HepG2 (cell line): Measurements from ENCODE around the gene SERPINF2. TPM values are rescaled to one million over a fixed set of nuclear protein-coding genes. Genes with fewer than 3 reads are reported as not detected.

Source experiments
- FIP1L1 ChIP-seq: fragments of 200-400 bp; formaldehyde crosslinking; IDR thresholded peaks from 2 replicates; pipeline ENCODE4 v1.6.1; 2018; ENCODE audit warnings: low read depth, mild to moderate bottlenecking, low read length, moderate library complexity, borderline replicate concordance; ENCODE audit not compliant: insufficient read depth
- GATAD1 ChIP-seq: IDR thresholded peaks from 2 replicates; pipeline ENCODE4 v1.6.1; 2016; ENCODE audit warnings: missing genetic modification reagents, missing compliant biosample characterization
- GATAD2A ChIP-seq: IDR thresholded peaks from 2 replicates; pipeline ENCODE4 v1.6.1; 2016
- IRF2 ChIP-seq: IDR thresholded peaks from 2 replicates; pipeline ENCODE4 v1.6.1; 2018; ENCODE audit warnings: missing genetic modification reagents, missing compliant biosample characterization
- MED8 ChIP-seq: sonication (generic); formaldehyde crosslinking; IDR thresholded peaks from 2 replicates; pipeline ENCODE4 v1.8.1; 2023; ENCODE audit warnings: mild to moderate bottlenecking, missing genetic modification reagents; ENCODE audit not compliant: insufficient replicate concordance
- NFYC ChIP-seq: IDR thresholded peaks from 2 replicates; pipeline ENCODE4 v1.6.1; 2016; ENCODE audit warnings: missing genetic modification reagents, missing compliant biosample characterization
- NR2C2 ChIP-seq: sonication (generic); formaldehyde crosslinking; IDR thresholded peaks from 2 replicates; pipeline ENCODE4 v1.4.0; 2020; ENCODE audit warnings: missing genetic modification reagents, mild to moderate bottlenecking, moderate library complexity, borderline replicate concordance
- RXRB ChIP-seq: IDR thresholded peaks from 2 replicates; pipeline ENCODE4 v1.6.1; 2016; ENCODE audit warnings: borderline replicate concordance, missing genetic modification reagents, missing compliant biosample characterization
- SIX4 ChIP-seq: sonication (generic); formaldehyde crosslinking; IDR thresholded peaks from 2 replicates; pipeline ENCODE4 v1.4.0; 2020; ENCODE audit warnings: missing genetic modification reagents
- TAF1 ChIP-seq: sonication (generic); formaldehyde crosslinking; IDR thresholded peaks from 2 replicates; pipeline ENCODE4 v1.4.0; 2020; ENCODE audit warnings: missing genetic modification reagents
- ZMYM2 ChIP-seq: sonication (generic); formaldehyde crosslinking; IDR thresholded peaks from 2 replicates; pipeline ENCODE4 v1.8.0; 2022; ENCODE audit warnings: mild to moderate bottlenecking, missing genetic modification reagents
- ZNF143 ChIP-seq: sonication (generic); formaldehyde crosslinking; IDR thresholded peaks from 2 replicates; pipeline ENCODE4 v1.4.0; 2020; ENCODE audit warnings: missing genetic modification reagents
- ZNF292 ChIP-seq: sonication (generic); formaldehyde crosslinking; IDR thresholded peaks from 2 replicates; pipeline ENCODE4 v1.8.1; 2022; ENCODE audit warnings: mild to moderate bottlenecking, low read depth, missing genetic modification reagents, borderline replicate concordance
- ZNF331 ChIP-seq: sonication (generic); formaldehyde crosslinking; IDR thresholded peaks from 2 replicates; pipeline ENCODE4 v1.4.0; 2020; ENCODE audit warnings: missing genetic modification reagents
- ZNF451 ChIP-seq: sonication (generic); formaldehyde crosslinking; IDR thresholded peaks from 2 replicates; pipeline ENCODE4 v1.5.0; 2020; ENCODE audit warnings: mild to moderate bottlenecking, missing genetic modification reagents
- ZNF543 ChIP-seq: sonication (generic); formaldehyde crosslinking; IDR thresholded peaks from 2 replicates; pipeline ENCODE4 v1.4.0; 2020; ENCODE audit warnings: mild to moderate bottlenecking, missing genetic modification reagents
- ZNF781 ChIP-seq: sonication (generic); formaldehyde crosslinking; IDR thresholded peaks from 2 replicates; pipeline ENCODE4 v1.5.1; 2020; ENCODE audit warnings: borderline replicate concordance, mild to moderate bottlenecking, missing genetic modification reagents; ENCODE audit errors: not compliant biosample characterization
- polyA plus RNA-seq, 8 experiments: library from polyadenylated mRNA; depleted of rRNA in 3 of 8; stranded (reverse) in 7 of 8; unstranded in 1 of 8; fragments of >200 nt; fragmentation: Illumina TruSeq in 4 of 8; extraction: Trizol in 4 of 8; gene quantifications; 2 replicates each; pipeline versions ENCODE4 v1.2.1 to v1.2.3, GENCODE V29; 2011 to 2016; ENCODE audit warnings: low read depth in 4 of 8, missing spikeins in 1 of 8, mixed read lengths in 1 of 8; ENCODE audit not compliant: insufficient read depth in 1 of 8
- total RNA-seq, 5 experiments: library from RNA; depleted of rRNA; stranded (reverse); fragments of >200 nt; fragmentation: Illumina TruSeq; extraction: Trizol; gene quantifications; 2 replicates each; pipeline ENCODE4 v1.2.3, GENCODE V29; 2016; ENCODE audit warnings: low read depth in 1 of 5
- TF ChIP-seq, protein P1 (sequence below): sonication (generic); formaldehyde crosslinking; IDR thresholded peaks from 2 replicates; pipeline ENCODE4 v1.5.1; 2020; ENCODE audit warnings: missing genetic modification reagents, mild to moderate bottlenecking, borderline replicate concordance
- TF ChIP-seq, protein P2 (sequence below): IDR thresholded peaks from 2 replicates; pipeline ENCODE4 v1.6.1; 2016
- TF ChIP-seq, protein P3 (sequence below): sonication (generic); formaldehyde crosslinking; IDR thresholded peaks from 2 replicates; pipeline ENCODE4 v1.4.0; 2020; ENCODE audit warnings: missing genetic modification reagents, low read depth, mild to moderate bottlenecking, borderline replicate concordance
- TF ChIP-seq, protein P4 (sequence below): sonication (generic); formaldehyde crosslinking; IDR thresholded peaks from 2 replicates; pipeline ENCODE4 v1.8.0; 2022; ENCODE audit warnings: missing genetic modification reagents, mild to moderate bottlenecking, borderline replicate concordance

Gene SERPINF2
- total and polyA plus RNA-seq, 2 of the 13 experiments (the other 11 are each of a cell fraction or from before 2014, with no cell fraction given), result 309 to 548 TPM

DNA sequence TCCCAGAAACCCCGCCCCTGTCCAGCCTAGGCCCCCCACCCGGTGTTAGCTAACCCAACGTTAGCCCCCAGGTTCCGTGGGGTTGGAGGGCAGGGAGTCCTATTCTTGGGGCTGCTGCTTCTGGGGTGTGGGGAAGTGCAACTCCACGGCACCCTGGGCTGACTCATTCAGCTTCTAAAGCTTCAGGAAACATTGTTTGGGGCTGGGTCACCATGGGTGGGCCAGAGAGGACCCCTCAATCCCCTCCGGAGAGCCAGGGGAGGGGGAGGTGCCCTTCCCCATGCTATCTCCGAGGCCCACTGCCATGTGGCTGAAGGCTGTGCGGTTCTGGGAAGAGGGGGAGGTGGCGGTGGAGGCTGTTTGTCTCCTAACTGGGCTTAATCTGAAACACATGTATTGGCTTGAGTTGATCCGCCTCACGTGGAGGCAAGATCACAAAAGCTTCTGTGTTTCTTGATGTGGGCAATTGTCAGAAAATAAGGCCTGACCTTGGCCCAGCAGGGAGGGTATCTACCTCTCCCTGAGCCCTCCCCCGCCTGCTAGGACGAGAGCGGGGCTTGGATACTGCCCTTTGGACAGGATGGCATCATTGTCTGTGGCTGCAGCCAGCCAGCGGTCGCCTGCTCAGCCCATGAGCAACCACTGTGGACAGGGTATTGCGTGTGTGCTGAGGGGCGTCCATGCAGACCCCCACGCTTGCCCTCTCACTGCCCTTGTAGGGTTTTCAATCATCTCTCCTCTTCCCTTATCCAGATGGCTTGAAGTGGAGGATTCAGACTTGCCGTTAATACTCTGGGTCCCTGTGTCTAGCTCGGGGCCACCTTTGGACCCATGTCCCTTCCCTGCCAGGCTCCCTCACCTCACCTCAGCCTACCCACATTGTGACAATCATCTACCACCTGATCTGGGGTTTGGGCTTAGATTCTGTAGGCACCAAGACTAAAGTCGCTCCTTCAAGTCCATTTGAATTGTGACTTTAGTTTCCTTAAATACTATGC lies 20.5 kb downstream of the SERPINF2 start (continued):
- TF ChIP-seq ZMYM2 (0 out of 2 replicates have a peak, but pooled peaks have one; percentile 30), ZNF451 (no peak; the same call in 1 of the 2 replicates), IRF2 (CRISPR knock-in tag) (0 out of 2 replicates have a peak, but pooled peaks have one; percentile 71), MED8 (CRISPR knock-in tag) (peak; percentile 90), ZNF543 (CRISPR knock-in tag) (peak; percentile 92), ZNF781 (CRISPR knock-in tag) (peak; percentile 26), SIX4 (CRISPR knock-in tag) (peak; percentile 23; the same call in 1 of the 2 replicates), ZNF292 (CRISPR knock-in tag) (no peak), TAF1 (CRISPR knock-in tag) (peak; percentile 67), NR2C2 (CRISPR knock-in tag) (peak; percentile 65; the same call in 1 of the 2 replicates), FIP1L1 (no peak), GATAD1 (CRISPR knock-in tag) (peak; percentile 68; the same call in 1 of the 2 replicates), ZNF143 (CRISPR knock-in tag) (peak; percentile 54; the same call in 1 of the 2 replicates), NFYC (CRISPR knock-in tag) (no peak; the same call in 1 of the 2 replicates), RXRB (CRISPR knock-in tag) (peak; percentile 92), GATAD2A (CRISPR knock-in tag) (peak; percentile 93), ZNF331 (CRISPR knock-in tag) (peak; percentile 66; the same call in 1 of the 2 replicates)
- TF ChIP-seq, protein P1, sequence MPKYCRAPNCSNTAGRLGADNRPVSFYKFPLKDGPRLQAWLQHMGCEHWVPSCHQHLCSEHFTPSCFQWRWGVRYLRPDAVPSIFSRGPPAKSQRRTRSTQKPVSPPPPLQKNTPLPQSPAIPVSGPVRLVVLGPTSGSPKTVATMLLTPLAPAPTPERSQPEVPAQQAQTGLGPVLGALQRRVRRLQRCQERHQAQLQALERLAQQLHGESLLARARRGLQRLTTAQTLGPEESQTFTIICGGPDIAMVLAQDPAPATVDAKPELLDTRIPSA (CRISPR knock-in tag), result no peak
- TF ChIP-seq, protein P2, sequence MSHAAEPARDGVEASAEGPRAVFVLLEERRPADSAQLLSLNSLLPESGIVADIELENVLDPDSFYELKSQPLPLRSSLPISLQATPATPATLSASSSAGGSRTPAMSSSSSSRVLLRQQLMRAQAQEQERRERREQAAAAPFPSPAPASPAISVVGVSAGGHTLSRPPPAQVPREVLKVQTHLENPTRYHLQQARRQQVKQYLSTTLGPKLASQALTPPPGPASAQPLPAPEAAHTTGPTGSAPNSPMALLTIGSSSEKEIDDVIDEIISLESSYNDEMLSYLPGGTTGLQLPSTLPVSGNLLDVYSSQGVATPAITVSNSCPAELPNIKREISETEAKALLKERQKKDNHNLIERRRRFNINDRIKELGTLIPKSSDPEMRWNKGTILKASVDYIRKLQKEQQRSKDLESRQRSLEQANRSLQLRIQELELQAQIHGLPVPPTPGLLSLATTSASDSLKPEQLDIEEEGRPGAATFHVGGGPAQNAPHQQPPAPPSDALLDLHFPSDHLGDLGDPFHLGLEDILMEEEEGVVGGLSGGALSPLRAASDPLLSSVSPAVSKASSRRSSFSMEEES (CRISPR knock-in tag), result peak; percentile 94
- TF ChIP-seq, protein P3, sequence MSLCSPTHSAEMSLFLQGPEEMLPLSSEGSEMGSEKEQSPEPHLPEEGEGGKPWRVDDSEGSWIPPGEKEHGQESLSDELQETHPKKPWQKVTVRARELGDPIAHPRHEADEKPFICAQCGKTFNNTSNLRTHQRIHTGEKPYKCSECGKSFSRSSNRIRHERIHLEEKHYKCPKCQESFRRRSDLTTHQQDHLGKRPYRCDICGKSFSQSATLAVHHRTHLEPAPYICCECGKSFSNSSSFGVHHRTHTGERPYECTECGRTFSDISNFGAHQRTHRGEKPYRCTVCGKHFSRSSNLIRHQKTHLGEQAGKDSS (CRISPR knock-in tag), result no peak
- TF ChIP-seq, protein P4, sequence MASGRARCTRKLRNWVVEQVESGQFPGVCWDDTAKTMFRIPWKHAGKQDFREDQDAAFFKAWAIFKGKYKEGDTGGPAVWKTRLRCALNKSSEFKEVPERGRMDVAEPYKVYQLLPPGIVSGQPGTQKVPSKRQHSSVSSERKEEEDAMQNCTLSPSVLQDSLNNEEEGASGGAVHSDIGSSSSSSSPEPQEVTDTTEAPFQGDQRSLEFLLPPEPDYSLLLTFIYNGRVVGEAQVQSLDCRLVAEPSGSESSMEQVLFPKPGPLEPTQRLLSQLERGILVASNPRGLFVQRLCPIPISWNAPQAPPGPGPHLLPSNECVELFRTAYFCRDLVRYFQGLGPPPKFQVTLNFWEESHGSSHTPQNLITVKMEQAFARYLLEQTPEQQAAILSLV, result peak; percentile 57
